Mucosa of descending colon (tissue), 3 donors: Measurements from ENCODE around the gene GLRX. TPM values are rescaled to one million over a fixed set of nuclear protein-coding genes. Genes with fewer than 3 reads are reported as not detected.
"Not testable (repeated sequence)": the region's sequence is repeated elsewhere in the genome, so short reads cannot be mapped to it uniquely, and the experiment has no call there.

Experiments used
- ATAC-seq: fragments of 200-7000 bp; cut with Tn5 transposase; one replicate; pipeline ENCODE4 v1.9.1; 2020; ENCODE audit warnings: mild to moderate bottlenecking, moderate library complexity
- DNase-seq, 3 donors: peaks; one replicate each; pipeline ENCODE4 v3.0.0-alpha.2; 2020
- H3K36me3 ChIP-seq: fragments of 200-600 bp; one replicate; pipeline ENCODE4 v1.8.0; 2021; ENCODE audit warnings: low read depth, mild to moderate bottlenecking
- H3K4me1 ChIP-seq: fragments of 200-600 bp; one replicate; pipeline ENCODE4 v1.8.0; 2021; ENCODE audit warnings: low read depth, mild to moderate bottlenecking
- H3K4me3 ChIP-seq: fragments of 200-600 bp; one replicate; pipeline ENCODE4 v1.8.0; 2021; ENCODE audit warnings: mild to moderate bottlenecking
- H3K9me3 ChIP-seq: fragments of 200-600 bp; one replicate; pipeline ENCODE4 v1.8.0; 2021; ENCODE audit warnings: mild to moderate bottlenecking
- CTCF ChIP-seq: fragments of 200-600 bp; IDR thresholded peaks from one replicate; pipeline ENCODE4 v1.8.0; 2022; ENCODE audit warnings: antibody characterized with exemption, mild to moderate bottlenecking
- intact Hi-C, 2 donors: fragments of 100-400 bp; cut with DNase I in 1 of 2; cut with micrococcal nuclease in 1 of 2; formaldehyde crosslinking; loops; one replicate each; pipeline versions ENCODE4 v1.11.0 to v1.11.1; 2022; cut with DNase I, micrococcal nuclease
- total RNA-seq, 3 donors: library from RNA; stranded (reverse); fragmentation: NEBNext Ultra II Directional in 2 of 3; extraction: Animal tissue kit (Norgen Biotek cat#: 25700) in 2 of 3; gene quantifications; one replicate each; pipeline versions ENCODE4 v1.2.1 to v1.2.4, GENCODE V29; 2021 to 2023
- donor health status: DM: no; HTN: no; CAD: no; lungs with moderate emphysema.
- donor health status: DM: no; HTN: no; CAD: no.
- donor health status: DM: no; HTN: yes; CAD: no.

GLRX gene
- total RNA-seq, 3 donors from 2014 or later, result 40.6 to 90.5 (median 65.5) TPM

GRCh38 chr5:95838001-95838520 is 15.5 kb upstream of the GLRX start:
- peaks cover 24% of the 10 kb centered on the region for H3K4me1 ChIP-seq
- intact Hi-C loops, result no loop called here

GRCh38 chr5:95837492-95837891 is 15.0 kb upstream of the GLRX start:
- intact Hi-C loops, result no loop called here

More at GRCh38 chr5:95838001-95838520, 15.5 kb upstream of the GLRX start:
- ATAC-seq (no peak), DNase-seq (no peak)
- Histone ChIP-seq H3K9me3 (no peaks in the 10 kb centered on the region), H3K36me3 (no peaks in the 10 kb centered on the region), H3K4me3 (no peak overlapping the region)
- TF ChIP-seq CTCF, result no peak

GRCh38 chr5:95836971-95837370 is 14.4 kb upstream of the GLRX start:
- H3K36me3 ChIP-seq, intact Hi-C loops, H3K9me3 ChIP-seq, H3K4me3 ChIP-seq, DNase-seq, ATAC-seq: not testable (repeated sequence)
- H3K4me1 ChIP-seq, result peaks cover 20% of the 10 kb centered on the region

More at GRCh38 chr5:95837492-95837891, 15.0 kb upstream of the GLRX start:
- no peaks in the 10 kb centered on the region for H3K9me3 ChIP-seq
- ATAC-seq (no peak), DNase-seq (no peak)
- no peaks in the 10 kb centered on the region for H3K36me3 ChIP-seq
- no peak overlapping the region for H3K4me3 ChIP-seq
- H3K4me1 ChIP-seq, result peaks cover 23% of the 10 kb centered on the region
- no peak for TF ChIP-seq CTCF

GRCh38 chr5:95836544-95836943 is 14.0 kb upstream of the GLRX start:
- no peak for ATAC-seq
- H3K4me1 ChIP-seq, result peaks cover 17% of the 10 kb centered on the region

GRCh38 chr5:95835682-95836385 is 13.3 kb upstream of the GLRX start:
- DNase-seq, result no peak
- ATAC-seq, result no peak
- H3K36me3 ChIP-seq, result no peaks in the 10 kb centered on the region
- no peaks in the 10 kb centered on the region for H3K9me3 ChIP-seq
- no peak for TF ChIP-seq CTCF
- peaks cover 12% of the 10 kb centered on the region for H3K4me1 ChIP-seq
- intact Hi-C loops, result no loop called here
- H3K4me3 ChIP-seq, result no peak overlapping the region

More at GRCh38 chr5:95836544-95836943, 14.0 kb upstream of the GLRX start:
- Histone ChIP-seq H3K4me3 (no peak overlapping the region), H3K36me3 (no peaks in the 10 kb centered on the region), H3K9me3 (no peaks in the 10 kb centered on the region)
- intact Hi-C loops, result no loop called here
- DNase-seq, result no peak
- TF ChIP-seq CTCF, result no peak

- no peak for ATAC-seq
- TF ChIP-seq CTCF, result no peak
- Histone ChIP-seq H3K9me3 (no peaks in the 10 kb centered on the region), H3K4me3 (no peak overlapping the region), H3K36me3 (no peaks in the 10 kb centered on the region), H3K4me1 (peaks cover 13% of the 10 kb centered on the region)
- intact Hi-C loops, result no loop called here
- DNase-seq, result no peak
Measured at GRCh38 chr5:95832664-95833063, 10.1 kb upstream of the GLRX start.
